Measurements from ENCODE around the gene BTBD2. TPM values are rescaled to one million over a fixed set of nuclear protein-coding genes. Genes with fewer than 3 reads are reported as not detected.

The BTBD2 gene
- total RNA-seq, 5 donors from 2014 or later (not counting 1 experiment from before 2014, with no cell fraction given), result 52.2 to 79.8 (median 73.6) TPM

- H3K27me3 ChIP-seq (replicated peaks in 1 of 2; ENCODE audit: control insufficient read depth in 2 of 2, extremely low read depth in 1 of 2, insufficient read depth in 2 of 2, low read length in 1 of 2), result no peaks in the 10 kb centered on the region
- H3K9me3 Mint-ChIP-seq, result no peaks in the 10 kb centered on the region
- H3K4me1 Mint-ChIP-seq, result peaks cover 24 to 30% (median 28%) of the 10 kb centered on the region in 3 donors
- H3K9me3 ChIP-seq, result no peaks in the 10 kb centered on the region
- peak in 7 of 35 experiments; percentile 23 to 55 (median 47) for DNase-seq
- peaks cover 18 to 42% of the 10 kb centered on the region in 2 experiments for H3K4me1 ChIP-seq (ENCODE audit: control insufficient read depth in 1 of 2, extremely low read depth in 1 of 2, insufficient read depth in 2 of 2, low read length in 2 of 2)
- H3K27ac ChIP-seq (ENCODE audit: low read length), result peak overlapping the region; percentile 52
- H3K4me3 ChIP-seq (ENCODE audit: control insufficient read depth in 1 of 2, extremely low read depth in 1 of 2, low read length in 1 of 2), result peak overlapping the region in 1 of 2 donors; percentile 24
- peak overlapping the region; percentile 81 to 90 for H3K27ac Mint-ChIP-seq
- POLR2A ChIA-PET, result interaction anchor here in 1 of 2 donors (0.6 kb wide), 1 partner anchor 10 kb away, joined by 3 read pairs; no protein-coding TSS in a partner anchor
- no peaks in the 10 kb centered on the region for H3K36me3 ChIP-seq (ENCODE audit: control insufficient read depth in 2 of 2, extremely low read depth in 1 of 2, insufficient read depth in 1 of 2, low read length in 1 of 2)
- peak overlapping the region; percentile 28 to 86 (median 62) for H3K4me3 Mint-ChIP-seq
- H3K36me3 Mint-ChIP-seq, result no peaks in the 10 kb centered on the region
- CTCF ChIA-PET, result no interaction called here
- ATAC-seq (replicated peaks in 1 of 4), result peak; percentile 26 to 69 (median 64)
- no peaks in the 10 kb centered on the region for H3K27me3 Mint-ChIP-seq
- WGBS (ENCODE audit: insufficient coverage), result 42% methylated on average over 10 of the region's 19 CpGs
These were observed 16.9 kb upstream of the BTBD2 start for GRCh38 chr19:2032296-2032941.

GRCh38 chr19:2027361-2027760, 11.8 kb upstream of the BTBD2 start:
- ATAC-seq (replicated peaks in 1 of 4), result no peak
- Histone ChIP-seq H3K9me3 (no peaks in the 10 kb centered on the region), H3K4me3 (ENCODE audit: control insufficient read depth in 1 of 2, extremely low read depth in 1 of 2, low read length in 1 of 2) (no peak overlapping the region), H3K27me3 (replicated peaks in 1 of 2; ENCODE audit: control insufficient read depth in 2 of 2, extremely low read depth in 1 of 2, insufficient read depth in 2 of 2, low read length in 1 of 2) (no peaks in the 10 kb centered on the region), H3K36me3 (ENCODE audit: control insufficient read depth in 2 of 2, extremely low read depth in 1 of 2, insufficient read depth in 1 of 2, low read length in 1 of 2) (no peaks in the 10 kb centered on the region), H3K27ac (ENCODE audit: low read length) (no peak overlapping the region), H3K4me1 (ENCODE audit: control insufficient read depth in 1 of 2, extremely low read depth in 1 of 2, insufficient read depth in 2 of 2, low read length in 2 of 2) (peaks cover 4 to 10% of the 10 kb centered on the region in 2 experiments)
- CTCF ChIA-PET, result no interaction called here
- Mint-ChIP-seq H3K4me1 (peaks cover 8 to 10% (median 9%) of the 10 kb centered on the region in 3 donors), H3K27ac (no peak overlapping the region), H3K4me3 (no peak overlapping the region), H3K27me3 (no peaks in the 10 kb centered on the region), H3K36me3 (no peaks in the 10 kb centered on the region), H3K9me3 (no peaks in the 10 kb centered on the region)
- 93% methylated on average over 5 of the region's 9 CpGs for WGBS (ENCODE audit: insufficient coverage)
- DNase-seq, result no peak
- POLR2A ChIA-PET, result no interaction called here

DNA sequence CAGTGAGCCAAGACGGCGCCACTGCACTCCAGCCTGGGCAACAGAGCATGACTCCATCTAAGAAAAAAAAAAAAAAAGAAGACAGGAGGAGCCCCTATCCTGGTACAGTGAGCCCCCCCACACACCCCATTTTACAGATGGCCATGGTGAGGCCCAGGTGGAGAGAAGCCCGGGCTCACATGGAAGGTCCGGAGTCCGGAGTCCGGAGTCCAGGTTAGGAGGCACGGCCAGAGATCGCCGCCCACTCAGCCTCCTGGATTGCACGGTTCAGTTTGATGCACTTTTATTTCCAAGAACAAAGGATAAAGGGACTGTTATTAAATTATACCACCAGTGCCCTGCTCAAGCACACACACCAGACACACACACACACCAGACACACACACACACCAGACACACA, 11.3 kb upstream of the BTBD2 start:
- H3K4me1 ChIP-seq (ENCODE audit: control insufficient read depth in 1 of 2, extremely low read depth in 1 of 2, insufficient read depth in 2 of 2, low read length in 2 of 2), result peaks cover 0 to 5% of the 10 kb centered on the region in 2 experiments
- Mint-ChIP-seq H3K27me3 (no peaks in the 10 kb centered on the region), H3K36me3 (no peaks in the 10 kb centered on the region), H3K9me3 (no peaks in the 10 kb centered on the region), H3K4me1 (peaks cover 2 to 6% (median 3%) of the 10 kb centered on the region in 3 donors), H3K4me3 (no peak overlapping the region), H3K27ac (no peak overlapping the region)
- ATAC-seq (replicated peaks in 1 of 4), result no peak
- H3K9me3 ChIP-seq, result no peaks in the 10 kb centered on the region
- POLR2A ChIA-PET, result no interaction called here
- CTCF ChIA-PET, result no interaction called here
- no peak for DNase-seq
- H3K36me3 ChIP-seq (ENCODE audit: control insufficient read depth in 2 of 2, extremely low read depth in 1 of 2, insufficient read depth in 1 of 2, low read length in 1 of 2), result no peaks in the 10 kb centered on the region
- H3K4me3 ChIP-seq (ENCODE audit: control insufficient read depth in 1 of 2, extremely low read depth in 1 of 2, low read length in 1 of 2), result no peak overlapping the region
- H3K27me3 ChIP-seq (replicated peaks in 1 of 2; ENCODE audit: control insufficient read depth in 2 of 2, extremely low read depth in 1 of 2, insufficient read depth in 2 of 2, low read length in 1 of 2), result no peaks in the 10 kb centered on the region
- 100% methylated on average over 5 of the region's 10 CpGs for WGBS (ENCODE audit: insufficient coverage)
- H3K27ac ChIP-seq (ENCODE audit: low read length), result no peak overlapping the region

DNA sequence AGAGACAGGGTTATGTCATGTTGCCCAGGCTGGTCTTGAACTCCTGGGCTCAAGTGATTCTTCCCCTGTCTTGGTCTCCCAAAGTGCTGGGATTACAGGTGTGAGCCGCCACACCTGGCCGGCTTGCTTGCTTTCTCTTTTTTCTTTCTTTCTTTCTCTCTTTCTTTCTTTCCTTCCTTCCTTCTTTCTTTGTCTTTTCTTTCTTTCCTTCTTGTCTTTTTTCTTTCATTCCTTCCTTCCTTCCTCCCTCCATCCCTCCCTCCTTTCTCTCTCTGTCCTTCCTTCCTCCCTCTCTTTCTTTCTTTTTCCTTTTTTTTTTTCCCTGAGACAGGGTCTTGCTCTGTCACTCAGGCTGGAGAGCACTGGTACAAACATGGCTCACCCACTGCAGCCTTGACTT, 6.8 kb upstream of the BTBD2 start:
- WGBS (ENCODE audit: insufficient coverage), result 94% methylated on average over 2 of the region's 2 CpGs
- Mint-ChIP-seq H3K36me3 (no peaks in the 10 kb centered on the region), H3K27me3 (no peaks in the 10 kb centered on the region), H3K27ac (no peak overlapping the region), H3K9me3 (no peaks in the 10 kb centered on the region), H3K4me1 (peaks cover 4 to 12% (median 5%) of the 10 kb centered on the region in 3 donors), H3K4me3 (no peak overlapping the region)
- H3K27ac ChIP-seq (ENCODE audit: low read length), result no peak overlapping the region
- POLR2A ChIA-PET, result interaction anchor here in 1 of 2 donors (0.6 kb wide), 2 partner anchors 10 to 52 kb away, joined by 3 read pairs; no protein-coding TSS in a partner anchor
- H3K9me3 ChIP-seq, result no peaks in the 10 kb centered on the region
- CTCF ChIA-PET, result no interaction called here
- ATAC-seq (replicated peaks in 1 of 4) (no peak), DNase-seq (no peak)
- no peaks in the 10 kb centered on the region for H3K36me3 ChIP-seq (ENCODE audit: control insufficient read depth in 2 of 2, extremely low read depth in 1 of 2, insufficient read depth in 1 of 2, low read length in 1 of 2)
- H3K4me1 ChIP-seq (ENCODE audit: control insufficient read depth in 1 of 2, extremely low read depth in 1 of 2, insufficient read depth in 2 of 2, low read length in 2 of 2), result peaks cover 0 to 8% of the 10 kb centered on the region in 2 experiments
- no peaks in the 10 kb centered on the region for H3K27me3 ChIP-seq (replicated peaks in 1 of 2; ENCODE audit: control insufficient read depth in 2 of 2, extremely low read depth in 1 of 2, insufficient read depth in 2 of 2, low read length in 1 of 2)
- no peak overlapping the region for H3K4me3 ChIP-seq (ENCODE audit: control insufficient read depth in 1 of 2, extremely low read depth in 1 of 2, low read length in 1 of 2)

GRCh38 chr19:2021453-2022140, 6.1 kb upstream of the BTBD2 start:
- Histone ChIP-seq H3K9me3 (no peaks in the 10 kb centered on the region), H3K27ac (ENCODE audit: low read length) (no peak overlapping the region), H3K4me1 (ENCODE audit: control insufficient read depth in 1 of 2, extremely low read depth in 1 of 2, insufficient read depth in 2 of 2, low read length in 2 of 2) (peaks cover 0 to 8% of the 10 kb centered on the region in 2 experiments), H3K27me3 (replicated peaks in 1 of 2; ENCODE audit: control insufficient read depth in 2 of 2, extremely low read depth in 1 of 2, insufficient read depth in 2 of 2, low read length in 1 of 2) (no peaks in the 10 kb centered on the region), H3K4me3 (ENCODE audit: control insufficient read depth in 1 of 2, extremely low read depth in 1 of 2, low read length in 1 of 2) (no peak overlapping the region), H3K36me3 (ENCODE audit: control insufficient read depth in 2 of 2, extremely low read depth in 1 of 2, insufficient read depth in 1 of 2, low read length in 1 of 2) (no peaks in the 10 kb centered on the region)
- DNase-seq (no peak), ATAC-seq (replicated peaks in 1 of 4) (no peak)
- H3K27ac Mint-ChIP-seq, result no peak overlapping the region
- 75% methylated on average over 2 of the region's 4 CpGs for WGBS (ENCODE audit: insufficient coverage)
- peaks cover 4 to 12% (median 5%) of the 10 kb centered on the region in 3 donors for H3K4me1 Mint-ChIP-seq
- ChIA-PET POLR2A (no interaction called here), CTCF (interaction anchor here in 1 of 2 donors (0.6 kb wide), 1 partner anchor 429 kb away, joined by 3 read pairs; the partner anchor contains the start of gene MBD3)
- no peaks in the 10 kb centered on the region for H3K36me3 Mint-ChIP-seq
- no peaks in the 10 kb centered on the region for H3K27me3 Mint-ChIP-seq
- H3K4me3 Mint-ChIP-seq, result no peak overlapping the region
- no peaks in the 10 kb centered on the region for H3K9me3 Mint-ChIP-seq

GRCh38 chr19:2018752-2019151, 3.2 kb upstream of the BTBD2 start:
- no peaks in the 10 kb centered on the region for H3K36me3 Mint-ChIP-seq
- no peaks in the 10 kb centered on the region for H3K9me3 Mint-ChIP-seq
- no peak overlapping the region for H3K4me3 Mint-ChIP-seq
- H3K9me3 ChIP-seq, result no peaks in the 10 kb centered on the region
- H3K36me3 ChIP-seq (ENCODE audit: control insufficient read depth in 2 of 2, extremely low read depth in 1 of 2, insufficient read depth in 1 of 2, low read length in 1 of 2), result no peaks in the 10 kb centered on the region
- CTCF ChIA-PET, result interaction anchor here (0.6 to 0.7 kb wide), 6 partner anchors 12 to 581 kb away, joined by 3 to 5 read pairs (median 4); no protein-coding TSS in a partner anchor
- ATAC-seq (replicated peaks in 1 of 4) (no peak), DNase-seq (peak in 1 of 35 experiments; percentile 22)
- peaks cover 0 to 28% of the 10 kb centered on the region in 2 experiments for H3K4me1 ChIP-seq (ENCODE audit: control insufficient read depth in 1 of 2, extremely low read depth in 1 of 2, insufficient read depth in 2 of 2, low read length in 2 of 2)
- no peak overlapping the region for H3K27ac ChIP-seq (ENCODE audit: low read length)
- H3K27ac Mint-ChIP-seq, result no peak overlapping the region
- peaks cover 8 to 16% (median 10%) of the 10 kb centered on the region in 3 donors for H3K4me1 Mint-ChIP-seq
- WGBS (ENCODE audit: insufficient coverage), result no CpG with 5 or more reads among the region's 13 CpGs
- H3K4me3 ChIP-seq (ENCODE audit: control insufficient read depth in 1 of 2, extremely low read depth in 1 of 2, low read length in 1 of 2), result no peak overlapping the region
- POLR2A ChIA-PET, result interaction anchor here in 1 of 2 donors (0.6 to 0.7 kb wide), 2 partner anchors 33 to 47 kb away, joined by 3 read pairs; no protein-coding TSS in a partner anchor
- no peaks in the 10 kb centered on the region for H3K27me3 Mint-ChIP-seq
- no peaks in the 10 kb centered on the region for H3K27me3 ChIP-seq (replicated peaks in 1 of 2; ENCODE audit: control insufficient read depth in 2 of 2, extremely low read depth in 1 of 2, insufficient read depth in 2 of 2, low read length in 1 of 2)

Data from T-cell (primary cell).